NCI-H146 treated with DMSO at 0.1 percent for 48 hours (cell line): ENCODE results near the gene KLK12.
"Not testable (repeated sequence)": the region's sequence is repeated elsewhere in the genome, so short reads cannot be mapped to it uniquely, and the experiment has no call there.

Source experiments
- DNase-seq: peaks from one replicate; lab custom pipeline; 2025; ENCODE audit not compliant: unreplicated experiment; lab: John Stamatoyannopoulos, UW

KLK12 gene

GRCh38 chr19:51016798-51017683, 17.8 kb downstream of the KLK12 start:
- peak; percentile 26 for DNase-seq

DNA sequence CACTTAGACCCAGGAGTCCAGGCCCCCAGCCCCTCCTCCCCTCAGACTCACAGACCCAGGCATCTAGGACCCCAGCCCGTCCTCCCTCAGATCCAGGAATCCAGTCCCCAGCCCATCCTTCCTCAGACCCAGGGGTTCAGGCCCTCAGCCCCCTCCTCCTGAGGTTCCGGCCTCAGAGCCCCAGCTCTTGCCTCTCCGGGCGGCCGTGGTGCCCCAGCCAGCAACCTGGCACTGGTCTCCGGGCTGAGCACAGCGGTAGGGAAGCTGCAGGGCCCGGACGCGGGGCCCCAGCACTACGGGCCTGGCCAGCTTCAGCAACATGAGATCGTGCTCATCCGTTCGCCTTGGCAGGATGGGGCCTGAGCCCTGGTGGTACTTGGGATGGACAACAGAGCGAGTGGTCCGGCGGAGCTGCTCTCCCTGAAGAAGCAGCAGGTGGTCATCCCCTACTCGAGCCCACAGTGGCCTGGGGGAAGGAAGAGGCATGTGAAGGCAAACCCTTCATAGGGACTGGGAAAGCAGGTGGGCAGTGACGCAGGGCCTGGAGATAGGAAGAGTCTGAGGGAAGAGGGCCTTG, 19.0 kb downstream of the KLK12 start:
- DNase-seq: no peak

GRCh38 chr19:51014242-51014641, 20.6 kb downstream of the KLK12 start:
- no peak for DNase-seq

GRCh38 chr19:51012661-51013190, 22.1 kb downstream of the KLK12 start:
- no peak for DNase-seq

- DNase-seq: no peak
Observed at GRCh38 chr19:51010066-51010795, 24.6 kb downstream of the KLK12 start.

GRCh38 chr19:51009061-51009891, 25.5 kb downstream of the KLK12 start:
- no peak for DNase-seq

DNA sequence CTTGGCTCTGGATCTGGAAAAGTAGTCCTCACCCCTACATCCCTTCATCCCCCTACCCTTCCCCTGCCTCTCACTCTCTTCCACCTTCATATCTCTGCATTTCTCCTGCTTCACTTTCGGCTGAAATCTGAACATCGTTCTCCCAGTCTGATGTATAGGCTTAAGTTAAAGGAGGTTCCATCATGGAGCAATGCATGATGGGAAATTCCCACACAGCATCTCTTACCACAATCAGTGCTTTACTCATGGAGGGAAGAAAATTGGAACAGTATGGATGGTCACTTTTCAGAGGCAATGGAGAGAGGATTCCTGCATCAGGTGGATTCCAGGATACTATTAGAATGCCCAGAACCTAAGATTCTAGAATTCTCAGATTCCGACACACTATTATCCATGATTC, 27.3 kb downstream of the KLK12 start:
- DNase-seq: no peak

GRCh38 chr19:51006406-51006805, 28.4 kb downstream of the KLK12 start:
- no peak for DNase-seq

GRCh38 chr19:51005248-51005647, 29.6 kb downstream of the KLK12 start:
- no peak for DNase-seq

- DNase-seq: no peak
Observed at GRCh38 chr19:51003316-51003715, 31.5 kb downstream of the KLK12 start.

DNA sequence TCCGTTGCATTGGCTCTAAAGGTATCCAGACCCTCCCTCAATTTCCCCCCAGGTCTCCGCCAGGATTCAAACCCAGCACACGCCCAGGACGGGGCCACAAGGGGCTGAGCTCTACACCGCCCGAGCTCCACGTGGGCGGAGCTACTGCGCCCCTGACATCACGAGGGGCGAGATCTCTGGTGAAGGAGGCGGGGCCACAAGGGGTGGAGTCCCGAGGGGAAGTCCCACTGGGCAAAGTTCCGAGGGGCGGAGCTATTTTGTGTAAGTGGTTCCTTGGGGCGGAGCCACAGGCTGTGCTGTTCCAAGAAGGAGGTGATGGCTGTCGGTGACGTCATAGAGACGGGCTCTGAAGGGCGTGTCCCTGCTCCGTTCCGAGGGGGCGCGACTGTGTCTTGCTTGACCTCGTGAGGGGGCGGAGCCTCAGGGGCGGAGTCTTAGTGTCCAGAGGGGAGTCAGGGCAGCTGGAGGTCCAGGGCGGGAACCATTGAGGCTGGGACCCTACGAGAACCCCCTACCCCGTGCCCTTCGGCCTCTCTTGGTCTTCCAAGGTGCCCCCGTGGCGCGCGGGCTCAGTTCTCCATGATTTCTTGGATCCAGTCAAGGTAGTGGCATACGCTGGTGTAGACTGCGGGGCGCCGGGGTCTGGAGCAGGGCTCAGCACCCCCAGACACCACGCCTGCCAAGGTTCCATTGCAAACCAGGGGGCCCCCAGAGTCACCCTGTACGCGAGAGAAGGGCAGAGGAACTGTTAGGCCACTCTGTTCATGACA, 32.1 kb downstream of the KLK12 start:
- DNase-seq: no peak

DNA sequence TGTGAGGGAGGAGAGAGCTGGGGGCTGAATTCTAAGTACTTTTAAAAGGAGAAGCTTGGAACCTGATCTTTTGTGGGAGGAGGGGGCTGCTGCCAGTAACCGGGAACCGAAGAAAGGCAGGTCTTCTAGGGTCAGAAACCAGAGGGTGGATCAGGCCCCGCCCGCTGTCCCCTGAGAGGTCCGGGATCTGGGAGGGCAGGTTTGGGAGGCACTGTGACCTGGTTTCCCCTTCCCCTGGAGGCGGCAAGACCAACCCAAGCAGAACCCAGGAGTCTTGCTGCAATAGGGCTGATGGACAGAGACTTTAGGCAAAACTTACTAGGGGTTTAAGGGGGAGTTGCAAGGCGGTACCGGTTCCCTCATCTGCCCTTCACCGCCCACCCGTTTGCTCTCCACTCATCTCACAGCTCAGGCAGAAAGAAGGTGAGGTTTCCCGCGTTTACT, 32.7 kb downstream of the KLK12 start:
- no peak for DNase-seq

DNA sequence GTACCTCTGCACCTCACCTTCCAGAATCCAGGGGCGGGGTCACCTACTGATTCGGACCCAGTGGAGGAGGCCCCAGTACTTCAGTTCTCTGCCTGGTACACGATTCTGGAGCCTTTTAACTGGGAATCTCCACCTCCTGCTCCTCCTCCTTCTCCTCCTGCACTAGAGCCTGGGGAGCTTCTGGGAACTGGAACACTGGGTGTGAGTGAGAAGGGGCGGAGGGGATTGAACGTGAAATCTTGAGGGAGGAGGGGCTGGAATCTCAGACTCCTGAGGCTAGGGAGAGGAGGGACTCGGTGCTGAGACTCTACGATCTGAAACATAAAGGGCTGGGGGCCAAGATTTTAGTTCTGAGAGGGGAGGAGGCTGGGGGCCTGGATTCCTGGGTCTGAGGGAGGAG, 33.3 kb downstream of the KLK12 start, which contains the start of gene KLK8:
Gene KLK8, minus strand, starts transcription at position 90 of the 400 bp plus-strand sequence. CDS start 437 bp downstream, outside the sequence.
- no peak for DNase-seq

DNA sequence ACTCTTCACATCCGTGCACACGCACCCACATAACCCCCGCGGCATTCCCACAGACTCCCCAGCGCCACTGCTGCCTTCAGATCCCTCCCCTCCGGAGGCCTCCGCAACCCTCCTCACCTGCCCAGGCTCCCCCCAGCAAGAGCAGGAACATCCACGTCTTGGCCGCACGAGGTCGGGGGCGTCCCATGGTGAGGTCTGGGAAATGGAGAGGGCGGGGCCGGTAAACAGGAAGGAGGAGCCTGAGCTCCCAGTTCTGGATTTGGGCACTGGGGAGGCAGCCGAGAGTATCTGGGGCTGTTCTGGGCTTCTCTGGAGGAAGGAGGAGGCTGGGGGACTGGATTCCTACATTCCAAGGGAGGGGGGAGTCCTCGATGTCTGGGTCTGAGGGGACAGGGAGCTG, 33.8 kb downstream of the KLK12 start:
- DNase-seq: no peak

DNA sequence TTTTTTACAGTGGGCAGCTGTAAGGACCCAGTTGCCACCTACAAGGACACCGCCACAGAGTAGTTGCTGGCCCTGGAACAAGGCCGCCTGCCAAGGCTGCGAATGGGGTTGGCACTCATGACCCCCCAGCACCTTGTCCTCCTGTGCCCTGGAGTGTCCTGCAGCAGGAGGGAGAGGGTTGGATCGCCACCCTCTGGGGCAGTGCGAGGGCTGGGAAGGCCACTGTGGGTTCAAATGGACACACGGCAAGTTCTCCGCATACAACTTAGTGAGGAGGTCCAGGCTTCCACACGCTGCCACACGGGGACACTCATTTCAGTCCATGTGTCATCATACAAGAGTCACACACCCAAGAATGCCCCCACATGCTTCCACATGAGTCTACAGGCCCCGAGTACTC, 34.4 kb downstream of the KLK12 start:
- DNase-seq: no peak

- DNase-seq: no peak
Observed at GRCh38 chr19:50998686-50999085, 36.1 kb downstream of the KLK12 start.

GRCh38 chr19:50998061-50998460, 36.7 kb downstream of the KLK12 start:
- DNase-seq: no peak

GRCh38 chr19:50994129-50994528, 40.7 kb downstream of the KLK12 start:
- DNase-seq: no peak

DNA sequence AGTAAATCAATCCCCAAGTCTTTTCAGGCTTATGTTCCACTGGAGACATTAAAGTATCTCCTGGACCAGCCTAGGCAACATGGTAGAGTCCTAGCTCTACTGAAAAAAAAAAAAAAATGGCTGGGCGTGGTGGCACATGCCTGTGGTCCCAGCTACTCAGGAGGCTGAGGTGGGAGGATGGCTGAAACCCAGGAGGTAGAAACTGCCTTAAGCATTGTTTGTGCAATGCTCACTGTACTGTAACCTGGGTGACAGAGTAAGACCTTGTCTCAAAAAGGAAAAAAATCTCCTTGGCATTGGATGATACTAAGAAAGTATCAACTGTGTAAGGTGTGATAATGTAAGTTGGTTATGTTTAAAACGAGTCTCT, 42.2 kb downstream of the KLK12 start:
- no peak for DNase-seq

DNA sequence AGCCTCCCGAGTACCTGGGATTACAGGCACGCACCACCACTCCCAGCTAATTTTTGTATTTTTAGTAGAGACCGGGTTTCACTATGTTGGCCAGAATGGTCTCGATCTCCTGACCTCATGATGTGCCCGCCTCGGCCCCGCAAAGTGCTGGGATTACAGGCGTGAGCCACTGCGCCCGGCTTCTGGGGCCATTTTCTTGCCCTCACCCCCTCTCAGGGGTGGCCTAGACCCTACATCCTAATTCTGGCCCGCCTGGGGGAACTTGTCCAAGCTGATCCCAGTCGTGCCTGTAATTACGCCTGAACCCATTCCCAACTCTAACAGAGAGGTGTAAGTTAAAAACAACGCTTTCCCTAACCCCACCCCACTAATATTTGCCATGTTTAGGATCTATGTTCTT, 50.4 kb downstream of the KLK12 start:
- DNase-seq: not testable (repeated sequence)
